HG02588 (cell line): Measurements from ENCODE around the gene RNF223.

Experiments
- ATAC-seq: cut with Tn5 transposase; IDR thresholded peaks from one replicate; pipeline ENCODE4 v1.9.1; 2021; ENCODE audit warnings: mild to moderate bottlenecking, moderate library complexity; ENCODE audit not compliant: unreplicated experiment

Gene RNF223

GRCh38 chr1:1047407-1047806 lies 26.7 kb downstream of the RNF223 start:
- no peak for ATAC-seq

GRCh38 chr1:1046767-1047166 lies 27.3 kb downstream of the RNF223 start:
- no peak for ATAC-seq

DNA sequence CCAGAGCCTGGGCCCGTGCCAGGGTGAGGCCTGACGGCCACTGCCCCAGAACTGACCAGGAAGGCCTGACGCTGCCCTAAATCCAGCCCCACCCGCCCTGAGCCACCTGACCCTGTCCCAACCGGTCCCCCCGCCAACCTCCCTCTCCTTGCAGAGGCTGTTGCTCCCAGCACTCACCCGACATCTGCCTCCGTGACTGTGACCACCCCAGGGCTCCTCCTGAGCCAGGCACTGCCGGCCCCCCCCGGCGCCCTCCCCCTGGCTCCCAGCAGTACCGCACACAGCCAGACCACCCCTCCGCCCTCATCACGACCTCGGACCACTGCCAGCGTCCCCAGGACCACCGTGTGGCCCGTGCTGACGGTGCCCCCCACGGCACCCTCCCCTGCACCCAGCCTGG lies 27.9 kb downstream of the RNF223 start:
- no peak for ATAC-seq

GRCh38 chr1:1045129-1045528 lies 29.0 kb downstream of the RNF223 start:
- no peak for ATAC-seq

- ATAC-seq: no peak
These were observed 29.5 kb downstream of the RNF223 start for GRCh38 chr1:1044455-1045078.

DNA sequence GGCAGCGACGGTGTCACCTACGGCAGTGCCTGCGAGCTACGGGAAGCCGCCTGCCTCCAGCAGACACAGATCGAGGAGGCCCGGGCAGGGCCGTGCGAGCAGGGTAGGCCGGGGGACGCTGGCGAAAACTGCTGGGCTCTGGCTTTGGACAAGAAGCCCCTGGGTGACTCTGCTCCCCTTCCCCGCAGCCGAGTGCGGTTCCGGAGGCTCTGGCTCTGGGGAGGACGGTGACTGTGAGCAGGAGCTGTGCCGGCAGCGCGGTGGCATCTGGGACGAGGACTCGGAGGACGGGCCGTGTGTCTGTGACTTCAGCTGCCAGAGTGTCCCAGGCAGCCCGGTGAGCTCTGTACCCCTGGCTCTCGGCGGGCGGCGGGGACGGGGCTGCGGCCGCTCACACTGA lies 30.2 kb downstream of the RNF223 start:
- ATAC-seq: no peak

DNA sequence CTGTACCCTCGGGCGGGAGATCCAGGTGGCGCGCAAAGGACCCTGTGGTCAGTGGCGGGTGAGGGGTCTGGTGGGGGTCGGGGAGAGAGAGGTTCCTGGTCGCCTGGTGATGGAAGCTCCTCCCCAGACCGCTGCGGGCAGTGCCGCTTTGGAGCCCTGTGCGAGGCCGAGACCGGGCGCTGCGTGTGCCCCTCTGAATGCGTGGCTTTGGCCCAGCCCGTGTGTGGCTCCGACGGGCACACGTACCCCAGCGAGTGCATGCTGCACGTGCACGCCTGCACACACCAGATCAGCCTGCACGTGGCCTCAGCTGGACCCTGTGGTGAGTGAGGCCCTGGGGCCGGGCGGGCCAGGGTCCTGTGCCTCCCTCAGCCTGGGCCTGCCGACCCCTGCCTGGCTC lies 30.7 kb downstream of the RNF223 start:
- no peak for ATAC-seq

GRCh38 chr1:1042835-1043234 lies 31.3 kb downstream of the RNF223 start:
- no peak for ATAC-seq

DNA sequence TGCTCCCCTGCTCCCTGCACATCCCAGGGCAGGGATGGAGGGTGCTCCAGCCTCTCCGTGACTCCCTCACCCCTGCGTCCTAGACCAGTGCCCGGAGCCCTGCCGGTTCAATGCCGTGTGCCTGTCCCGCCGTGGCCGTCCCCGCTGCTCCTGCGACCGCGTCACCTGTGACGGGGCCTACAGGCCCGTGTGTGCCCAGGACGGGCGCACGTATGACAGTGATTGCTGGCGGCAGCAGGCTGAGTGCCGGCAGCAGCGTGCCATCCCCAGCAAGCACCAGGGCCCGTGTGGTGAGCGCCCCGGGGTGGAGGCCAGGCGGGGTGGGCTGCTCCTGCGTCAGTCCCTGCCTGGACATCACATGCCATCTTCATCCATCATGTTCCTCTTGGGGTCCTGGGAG lies 32.2 kb downstream of the RNF223 start:
- no peak for ATAC-seq

- no peak for ATAC-seq
These were observed 33.0 kb downstream of the RNF223 start for GRCh38 chr1:1041092-1041523.

- ATAC-seq: no peak
These were observed 33.8 kb downstream of the RNF223 start for GRCh38 chr1:1040004-1040991.

DNA sequence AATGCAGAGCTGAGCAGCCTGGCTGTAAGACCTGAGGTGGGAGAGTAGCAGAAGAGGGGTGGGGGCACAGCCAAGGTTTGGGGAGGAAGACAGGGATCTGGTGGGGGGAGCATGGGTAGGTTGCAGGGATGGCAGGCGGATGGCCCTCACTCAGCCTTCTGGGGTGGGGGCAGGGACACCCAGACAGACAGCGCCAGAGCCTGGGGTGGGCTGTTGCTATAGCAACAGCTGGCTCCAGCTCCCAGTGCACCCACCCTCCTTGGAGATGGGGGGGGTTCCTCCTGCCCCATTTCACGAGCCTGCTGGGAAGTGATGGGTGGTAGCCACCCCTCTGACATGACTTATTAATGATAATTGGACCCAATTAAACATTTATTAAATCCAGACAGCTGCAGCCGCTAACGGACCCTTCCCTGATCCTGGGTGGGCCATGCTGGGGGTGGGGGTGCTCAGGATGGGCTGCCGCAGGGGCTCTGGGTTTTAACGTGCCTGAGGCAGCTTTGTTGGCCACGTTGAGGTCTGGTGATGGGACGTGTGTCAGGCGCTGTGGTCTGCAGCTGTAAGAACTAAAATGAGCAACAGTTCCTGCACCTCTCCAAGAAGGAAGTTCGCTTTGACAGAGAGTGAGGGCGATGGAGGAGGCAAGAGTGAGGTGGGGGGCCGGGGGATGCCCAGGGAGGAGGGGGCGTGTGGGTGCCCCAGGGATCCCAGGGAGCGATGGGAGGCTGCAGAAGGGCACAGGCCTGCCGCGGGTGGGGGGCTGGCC lies 34.8 kb downstream of the RNF223 start:
- no peak for ATAC-seq

GRCh38 chr1:1038694-1039093 lies 35.4 kb downstream of the RNF223 start:
- ATAC-seq: peak; percentile 53

GRCh38 chr1:1037366-1038327 lies 36.5 kb downstream of the RNF223 start:
- ATAC-seq: no peak

GRCh38 chr1:1035291-1035943 lies 38.7 kb downstream of the RNF223 start:
- ATAC-seq: no peak

GRCh38 chr1:1034439-1034781 lies 39.7 kb downstream of the RNF223 start:
- no peak for ATAC-seq

DNA sequence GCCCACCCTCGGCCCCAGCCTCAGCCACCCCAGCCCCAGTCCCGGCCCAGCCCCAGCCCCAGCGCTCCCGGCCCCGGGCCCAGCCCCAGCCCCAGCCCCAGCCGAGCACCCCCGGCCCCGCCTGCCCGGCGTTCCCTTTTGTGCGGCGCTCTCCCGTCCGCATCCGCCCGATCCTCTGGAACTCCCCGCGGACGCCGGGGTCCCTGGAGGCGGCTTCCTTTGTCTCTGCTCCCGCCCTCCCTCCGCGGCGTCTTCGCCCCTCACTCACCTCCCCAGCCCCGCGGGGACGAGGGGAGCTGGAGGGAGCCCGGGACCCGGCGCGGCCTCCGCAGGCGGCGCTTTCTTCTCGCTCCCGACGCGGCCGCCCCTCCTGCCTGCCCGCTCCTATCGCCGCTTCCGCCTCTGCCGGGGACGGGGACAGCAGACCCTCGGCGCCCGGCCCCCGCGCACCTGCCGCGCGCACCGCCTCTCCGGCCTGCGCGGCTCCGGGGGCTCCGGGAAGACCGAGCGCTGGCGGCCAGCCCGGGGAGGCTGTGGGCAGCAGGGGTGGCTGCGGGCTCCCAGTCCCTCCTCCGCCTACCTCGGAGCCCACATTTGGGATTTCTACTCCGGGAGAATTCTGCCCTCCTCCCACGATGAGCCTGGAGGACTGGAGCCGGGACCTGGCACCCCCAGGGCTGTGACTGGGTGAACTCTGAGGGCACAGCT lies 40.2 kb downstream of the RNF223 start:
- no peak for ATAC-seq

DNA sequence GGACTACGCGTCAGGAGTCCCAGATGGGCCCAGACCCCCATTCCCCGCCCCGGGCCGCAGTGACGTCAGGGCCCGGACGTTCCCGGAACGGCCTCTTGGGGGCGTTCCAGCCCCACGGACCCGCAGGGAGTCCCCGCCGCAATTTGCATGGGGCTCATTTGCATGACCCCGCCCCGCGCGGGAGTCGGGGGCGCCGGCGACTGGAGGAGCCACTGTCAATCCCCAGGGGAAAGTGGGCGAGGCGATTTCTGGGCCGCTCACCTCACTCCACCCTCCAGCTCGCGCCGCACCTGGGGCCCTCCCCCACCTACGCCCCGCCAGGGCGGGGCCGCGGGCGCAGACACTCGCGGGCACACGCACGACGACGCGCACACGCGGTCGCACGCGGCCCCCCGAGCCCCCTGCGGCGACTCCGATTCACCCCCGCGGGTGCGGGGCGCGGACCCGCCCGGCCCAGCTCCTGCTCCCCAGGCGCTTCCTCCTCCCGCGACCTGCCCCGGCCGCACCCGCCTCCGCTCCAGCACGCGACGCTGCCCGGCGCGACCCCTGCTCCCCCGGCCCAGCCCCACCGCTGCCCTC lies 41.0 kb downstream of the RNF223 start:
- peak; percentile 74 for ATAC-seq

GRCh38 chr1:1032424-1032823 lies 41.7 kb downstream of the RNF223 start:
- ATAC-seq: no peak
